OCI-LY1 (cell line): ENCODE results near the gene STAB1.

Experiments used
- EZH2 ChIP-seq: fragments of 200-600 bp; sonication (generic), shearing (Covaris generic); IDR thresholded peaks from 2 replicates; pipeline ENCODE4 v1.8.0; 2017; ENCODE audit warnings: borderline replicate concordance, mixed run types, mild to moderate bottlenecking, antibody characterized with exemption, low read length, moderate library complexity, mixed read lengths
- TF ChIP-seq, protein P1 (sequence below): fragments of 200-600 bp; sonication (generic), shearing (Covaris generic); IDR thresholded peaks from 2 replicates; pipeline ENCODE4 v1.5.1; 2017; ENCODE audit warnings: mild to moderate bottlenecking, antibody characterized with exemption, low read length, moderate library complexity, mixed read lengths

GRCh38 chr3:52487050-52487787 is 7.9 kb upstream of the STAB1 start:
- TF ChIP-seq EZH2, result no peak
- TF ChIP-seq, protein P1, sequence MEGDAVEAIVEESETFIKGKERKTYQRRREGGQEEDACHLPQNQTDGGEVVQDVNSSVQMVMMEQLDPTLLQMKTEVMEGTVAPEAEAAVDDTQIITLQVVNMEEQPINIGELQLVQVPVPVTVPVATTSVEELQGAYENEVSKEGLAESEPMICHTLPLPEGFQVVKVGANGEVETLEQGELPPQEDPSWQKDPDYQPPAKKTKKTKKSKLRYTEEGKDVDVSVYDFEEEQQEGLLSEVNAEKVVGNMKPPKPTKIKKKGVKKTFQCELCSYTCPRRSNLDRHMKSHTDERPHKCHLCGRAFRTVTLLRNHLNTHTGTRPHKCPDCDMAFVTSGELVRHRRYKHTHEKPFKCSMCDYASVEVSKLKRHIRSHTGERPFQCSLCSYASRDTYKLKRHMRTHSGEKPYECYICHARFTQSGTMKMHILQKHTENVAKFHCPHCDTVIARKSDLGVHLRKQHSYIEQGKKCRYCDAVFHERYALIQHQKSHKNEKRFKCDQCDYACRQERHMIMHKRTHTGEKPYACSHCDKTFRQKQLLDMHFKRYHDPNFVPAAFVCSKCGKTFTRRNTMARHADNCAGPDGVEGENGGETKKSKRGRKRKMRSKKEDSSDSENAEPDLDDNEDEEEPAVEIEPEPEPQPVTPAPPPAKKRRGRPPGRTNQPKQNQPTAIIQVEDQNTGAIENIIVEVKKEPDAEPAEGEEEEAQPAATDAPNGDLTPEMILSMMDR, result no peak
